HEK293 (cell line): ENCODE measurements around the gene NEUROG2.

Experiments used
- HOXA7 ChIP-seq: sonication (generic); formaldehyde crosslinking; IDR thresholded peaks from 2 replicates; pipeline ENCODE4 v1.8.1; 2022; ENCODE audit warnings: missing genetic modification reagents, borderline replicate concordance
- SP7 ChIP-seq: fragments of 450-650 bp; formaldehyde crosslinking; IDR thresholded peaks from 2 replicates; pipeline ENCODE4 v1.5.1; 2016; ENCODE audit warnings: missing biosample characterization, missing genetic modification characterization
- ZNF23 ChIP-seq: fragments of 450-650 bp; formaldehyde crosslinking; IDR thresholded peaks from 2 replicates; pipeline ENCODE4 v1.5.1; 2016; ENCODE audit warnings: missing biosample characterization, missing genetic modification characterization, borderline replicate concordance
- TF ChIP-seq, protein P1 (sequence below): fragments of 450-650 bp; formaldehyde crosslinking; conservative IDR thresholded peaks from 2 replicates; pipeline ENCODE4 v1.5.1; 2016; ENCODE audit warnings: low read depth, missing biosample characterization, missing genetic modification characterization
- TF ChIP-seq, protein P2 (sequence below): fragments of 450-650 bp; IDR thresholded peaks from 2 replicates; pipeline ENCODE4 v1.5.1; 2018; ENCODE audit warnings: missing biosample characterization, missing genetic modification characterization
- TF ChIP-seq, protein P3 (sequence below): fragments of 450-650 bp; formaldehyde crosslinking; IDR thresholded peaks from 2 replicates; pipeline ENCODE4 v1.5.1; 2017; ENCODE audit warnings: missing biosample characterization, missing genetic modification characterization
- TF ChIP-seq, protein P4 (sequence below): fragments of 450-650 bp; formaldehyde crosslinking; IDR thresholded peaks from 2 replicates; pipeline ENCODE4 v1.5.1; 2016; ENCODE audit warnings: missing biosample characterization, missing genetic modification characterization
- TF ChIP-seq, protein P5 (sequence below): sonication (generic); formaldehyde crosslinking; IDR thresholded peaks from 2 replicates; pipeline ENCODE4 v1.8.1; 2022; ENCODE audit warnings: mild to moderate bottlenecking, moderate library complexity, missing genetic modification reagents
- TF ChIP-seq, protein P6 (sequence below): fragments of 450-650 bp; formaldehyde crosslinking; IDR thresholded peaks from 2 replicates; pipeline ENCODE4 v1.5.1; 2016; ENCODE audit warnings: missing biosample characterization, missing genetic modification characterization

DNA sequence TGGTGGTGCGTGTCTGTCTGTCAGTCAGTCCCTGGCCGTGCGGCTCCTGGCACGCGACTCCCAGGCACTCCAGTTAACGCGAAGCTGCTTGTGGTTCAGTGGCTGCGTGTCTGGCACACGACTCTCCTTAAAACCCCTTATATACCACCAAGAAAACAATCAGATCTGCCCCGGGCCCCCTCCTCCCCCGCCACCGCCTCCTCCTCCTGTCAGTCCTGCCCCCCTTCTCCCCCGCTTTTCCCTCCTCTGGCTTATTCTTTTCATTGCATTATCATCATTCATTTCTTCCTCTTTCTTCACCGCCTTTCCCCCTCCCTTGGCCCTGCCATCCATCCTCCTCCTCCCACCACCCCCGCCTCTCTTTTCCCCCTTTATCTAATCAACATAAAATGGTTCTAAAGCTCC, at the start of gene NEUROG2:
- TF ChIP-seq, protein P1, sequence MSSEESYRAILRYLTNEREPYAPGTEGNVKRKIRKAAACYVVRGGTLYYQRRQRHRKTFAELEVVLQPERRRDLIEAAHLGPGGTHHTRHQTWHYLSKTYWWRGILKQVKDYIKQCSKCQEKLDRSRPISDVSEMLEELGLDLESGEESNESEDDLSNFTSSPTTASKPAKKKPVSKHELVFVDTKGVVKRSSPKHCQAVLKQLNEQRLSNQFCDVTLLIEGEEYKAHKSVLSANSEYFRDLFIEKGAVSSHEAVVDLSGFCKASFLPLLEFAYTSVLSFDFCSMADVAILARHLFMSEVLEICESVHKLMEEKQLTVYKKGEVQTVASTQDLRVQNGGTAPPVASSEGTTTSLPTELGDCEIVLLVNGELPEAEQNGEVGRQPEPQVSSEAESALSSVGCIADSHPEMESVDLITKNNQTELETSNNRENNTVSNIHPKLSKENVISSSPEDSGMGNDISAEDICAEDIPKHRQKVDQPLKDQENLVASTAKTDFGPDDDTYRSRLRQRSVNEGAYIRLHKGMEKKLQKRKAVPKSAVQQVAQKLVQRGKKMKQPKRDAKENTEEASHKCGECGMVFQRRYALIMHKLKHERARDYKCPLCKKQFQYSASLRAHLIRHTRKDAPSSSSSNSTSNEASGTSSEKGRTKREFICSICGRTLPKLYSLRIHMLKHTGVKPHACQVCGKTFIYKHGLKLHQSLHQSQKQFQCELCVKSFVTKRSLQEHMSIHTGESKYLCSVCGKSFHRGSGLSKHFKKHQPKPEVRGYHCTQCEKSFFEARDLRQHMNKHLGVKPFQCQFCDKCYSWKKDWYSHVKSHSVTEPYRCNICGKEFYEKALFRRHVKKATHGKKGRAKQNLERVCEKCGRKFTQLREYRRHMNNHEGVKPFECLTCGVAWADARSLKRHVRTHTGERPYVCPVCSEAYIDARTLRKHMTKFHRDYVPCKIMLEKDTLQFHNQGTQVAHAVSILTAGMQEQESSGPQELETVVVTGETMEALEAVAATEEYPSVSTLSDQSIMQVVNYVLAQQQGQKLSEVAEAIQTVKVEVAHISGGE = no peak
- TF ChIP-seq SP7 (tag by site-specific recombination) = no peak
- TF ChIP-seq, protein P2, sequence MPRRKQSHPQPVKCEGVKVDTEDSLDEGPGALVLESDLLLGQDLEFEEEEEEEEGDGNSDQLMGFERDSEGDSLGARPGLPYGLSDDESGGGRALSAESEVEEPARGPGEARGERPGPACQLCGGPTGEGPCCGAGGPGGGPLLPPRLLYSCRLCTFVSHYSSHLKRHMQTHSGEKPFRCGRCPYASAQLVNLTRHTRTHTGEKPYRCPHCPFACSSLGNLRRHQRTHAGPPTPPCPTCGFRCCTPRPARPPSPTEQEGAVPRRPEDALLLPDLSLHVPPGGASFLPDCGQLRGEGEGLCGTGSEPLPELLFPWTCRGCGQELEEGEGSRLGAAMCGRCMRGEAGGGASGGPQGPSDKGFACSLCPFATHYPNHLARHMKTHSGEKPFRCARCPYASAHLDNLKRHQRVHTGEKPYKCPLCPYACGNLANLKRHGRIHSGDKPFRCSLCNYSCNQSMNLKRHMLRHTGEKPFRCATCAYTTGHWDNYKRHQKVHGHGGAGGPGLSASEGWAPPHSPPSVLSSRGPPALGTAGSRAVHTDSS (tag by site-specific recombination) = no peak
- TF ChIP-seq, protein P3, sequence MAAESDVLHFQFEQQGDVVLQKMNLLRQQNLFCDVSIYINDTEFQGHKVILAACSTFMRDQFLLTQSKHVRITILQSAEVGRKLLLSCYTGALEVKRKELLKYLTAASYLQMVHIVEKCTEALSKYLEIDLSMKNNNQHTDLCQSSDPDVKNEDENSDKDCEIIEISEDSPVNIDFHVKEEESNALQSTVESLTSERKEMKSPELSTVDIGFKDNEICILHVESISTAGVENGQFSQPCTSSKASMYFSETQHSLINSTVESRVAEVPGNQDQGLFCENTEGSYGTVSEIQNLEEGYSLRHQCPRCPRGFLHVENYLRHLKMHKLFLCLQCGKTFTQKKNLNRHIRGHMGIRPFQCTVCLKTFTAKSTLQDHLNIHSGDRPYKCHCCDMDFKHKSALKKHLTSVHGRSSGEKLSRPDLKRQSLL = no peak
- TF ChIP-seq, protein P4, sequence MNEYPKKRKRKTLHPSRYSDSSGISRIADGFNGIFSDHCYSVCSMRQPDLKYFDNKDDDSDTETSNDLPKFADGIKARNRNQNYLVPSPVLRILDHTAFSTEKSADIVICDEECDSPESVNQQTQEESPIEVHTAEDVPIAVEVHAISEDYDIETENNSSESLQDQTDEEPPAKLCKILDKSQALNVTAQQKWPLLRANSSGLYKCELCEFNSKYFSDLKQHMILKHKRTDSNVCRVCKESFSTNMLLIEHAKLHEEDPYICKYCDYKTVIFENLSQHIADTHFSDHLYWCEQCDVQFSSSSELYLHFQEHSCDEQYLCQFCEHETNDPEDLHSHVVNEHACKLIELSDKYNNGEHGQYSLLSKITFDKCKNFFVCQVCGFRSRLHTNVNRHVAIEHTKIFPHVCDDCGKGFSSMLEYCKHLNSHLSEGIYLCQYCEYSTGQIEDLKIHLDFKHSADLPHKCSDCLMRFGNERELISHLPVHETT (tag by site-specific recombination) = no peak
- TF ChIP-seq HOXA7 (CRISPR knock-in tag) = no peak
- TF ChIP-seq, protein P5, sequence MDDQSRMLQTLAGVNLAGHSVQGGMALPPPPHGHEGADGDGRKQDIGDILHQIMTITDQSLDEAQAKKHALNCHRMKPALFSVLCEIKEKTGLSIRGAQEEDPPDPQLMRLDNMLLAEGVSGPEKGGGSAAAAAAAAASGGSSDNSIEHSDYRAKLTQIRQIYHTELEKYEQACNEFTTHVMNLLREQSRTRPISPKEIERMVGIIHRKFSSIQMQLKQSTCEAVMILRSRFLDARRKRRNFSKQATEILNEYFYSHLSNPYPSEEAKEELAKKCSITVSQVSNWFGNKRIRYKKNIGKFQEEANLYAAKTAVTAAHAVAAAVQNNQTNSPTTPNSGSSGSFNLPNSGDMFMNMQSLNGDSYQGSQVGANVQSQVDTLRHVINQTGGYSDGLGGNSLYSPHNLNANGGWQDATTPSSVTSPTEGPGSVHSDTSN = no peak
- TF ChIP-seq, protein P6, sequence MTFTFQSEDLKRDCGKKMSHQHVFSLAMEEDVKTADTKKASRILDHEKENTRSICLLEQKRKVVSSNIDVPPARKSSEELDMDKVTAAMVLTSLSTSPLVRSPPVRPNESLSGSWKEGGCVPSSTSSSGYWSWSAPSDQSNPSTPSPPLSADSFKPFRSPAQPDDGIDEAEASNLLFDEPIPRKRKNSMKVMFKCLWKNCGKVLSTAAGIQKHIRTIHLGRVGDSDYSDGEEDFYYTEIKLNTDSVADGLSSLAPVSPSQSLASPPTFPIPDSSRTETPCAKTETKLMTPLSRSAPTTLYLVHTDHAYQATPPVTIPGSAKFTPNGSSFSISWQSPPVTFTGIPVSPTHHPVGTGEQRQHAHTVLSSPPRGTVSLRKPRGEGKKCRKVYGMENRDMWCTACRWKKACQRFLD (tag by site-specific recombination) = no peak
- TF ChIP-seq ZNF23 (tag by site-specific recombination) = no peak
